Measurements from ENCODE around the gene MRPS7. TPM values are rescaled to one million over a fixed set of nuclear protein-coding genes. Genes with fewer than 3 reads are reported as not detected.
A peak's percentile ranks its signal among the peaks of the same experiment; 100 is the strongest.
"Not testable (repeated sequence)": the region's sequence is repeated elsewhere in the genome, so short reads cannot be mapped to it uniquely, and the experiment has no call there.

MRPS7 gene
- total RNA-seq, 1 donor from 2014 or later = 121 TPM

- Mint-ChIP-seq H3K27me3 (no peaks in the 10 kb centered on the region), H3K9me3 (no peaks in the 10 kb centered on the region), H3K27ac (peak overlapping the region; percentile 87), H3K4me1 (peaks cover 32% of the 10 kb centered on the region), H3K36me3 (ENCODE audit: low read depth) (peaks cover 45% of the 10 kb centered on the region), H3K4me3 (peak overlapping the region; percentile 89)
- peak; percentile 97 for DNase-seq
- intact Hi-C loops (cut with micrococcal nuclease) = loop anchor here (1.0 kb wide), 2 partner anchors 18 to 141 kb away; partner anchors contain the start of gene SLC25A19
These were observed 9.7 kb downstream of the MRPS7 start for GRCh38 chr17:75271233-75271954.

GRCh38 chr17:75271955-75272847, 10.5 kb downstream of the MRPS7 start:
- peaks cover 30% of the 10 kb centered on the region for H3K4me1 Mint-ChIP-seq
- H3K4me3 Mint-ChIP-seq = peak overlapping the region; percentile 89
- H3K36me3 Mint-ChIP-seq (ENCODE audit: low read depth) = peaks cover 41% of the 10 kb centered on the region
- H3K27me3 Mint-ChIP-seq = no peaks in the 10 kb centered on the region
- no peak for DNase-seq
- intact Hi-C loops (cut with micrococcal nuclease) = loop anchor here (1.0 kb wide), 2 partner anchors 17 to 140 kb away; partner anchors contain the start of gene SLC25A19
- H3K9me3 Mint-ChIP-seq = no peaks in the 10 kb centered on the region
- peak overlapping the region; percentile 87 for H3K27ac Mint-ChIP-seq

GRCh38 chr17:75272848-75273184, 11.1 kb downstream of the MRPS7 start:
- peak overlapping the region; percentile 69 for H3K27ac Mint-ChIP-seq
- H3K36me3 Mint-ChIP-seq (ENCODE audit: low read depth) = peaks cover 42% of the 10 kb centered on the region
- H3K27me3 Mint-ChIP-seq = no peaks in the 10 kb centered on the region
- intact Hi-C loops (cut with micrococcal nuclease) = no loop called here
- no peak for DNase-seq
- no peaks in the 10 kb centered on the region for H3K9me3 Mint-ChIP-seq
- peaks cover 30% of the 10 kb centered on the region for H3K4me1 Mint-ChIP-seq
- peak overlapping the region; percentile 89 for H3K4me3 Mint-ChIP-seq

- no peaks in the 10 kb centered on the region for H3K9me3 Mint-ChIP-seq
- peaks cover 47% of the 10 kb centered on the region for H3K36me3 Mint-ChIP-seq (ENCODE audit: low read depth)
- intact Hi-C loops (cut with micrococcal nuclease) = no loop called here
- H3K27ac Mint-ChIP-seq = peak overlapping the region; percentile 36
- H3K4me1 Mint-ChIP-seq = peaks cover 28% of the 10 kb centered on the region
- H3K27me3 Mint-ChIP-seq = no peaks in the 10 kb centered on the region
- DNase-seq = no peak
- peak overlapping the region; percentile 41 for H3K4me3 Mint-ChIP-seq
These were observed 12.5 kb downstream of the MRPS7 start for GRCh38 chr17:75273977-75274708.

GRCh38 chr17:75277664-75278071, 16.0 kb downstream of the MRPS7 start:
- intact Hi-C loops (cut with micrococcal nuclease) = no loop called here
- H3K36me3 Mint-ChIP-seq (ENCODE audit: low read depth) = peaks cover 49% of the 10 kb centered on the region
- no peak overlapping the region for H3K27ac Mint-ChIP-seq
- no peaks in the 10 kb centered on the region for H3K27me3 Mint-ChIP-seq
- no peak overlapping the region for H3K4me3 Mint-ChIP-seq
- DNase-seq = no peak
- H3K9me3 Mint-ChIP-seq = no peaks in the 10 kb centered on the region
- H3K4me1 Mint-ChIP-seq = peaks cover 13% of the 10 kb centered on the region

- DNase-seq; H3K4me1 Mint-ChIP-seq; H3K9me3 Mint-ChIP-seq; intact Hi-C loops (cut with micrococcal nuclease); H3K4me3 Mint-ChIP-seq; H3K27ac Mint-ChIP-seq; H3K27me3 Mint-ChIP-seq: not testable (repeated sequence)
- H3K36me3 Mint-ChIP-seq (ENCODE audit: low read depth) = peaks cover 45% of the 10 kb centered on the region
These were observed 18.5 kb downstream of the MRPS7 start for GRCh38 chr17:75280189-75280588.

- no peak overlapping the region for H3K4me3 Mint-ChIP-seq
- H3K4me1 Mint-ChIP-seq = peaks cover 18% of the 10 kb centered on the region
- no peaks in the 10 kb centered on the region for H3K27me3 Mint-ChIP-seq
- no peaks in the 10 kb centered on the region for H3K9me3 Mint-ChIP-seq
- intact Hi-C loops (cut with micrococcal nuclease) = no loop called here
- no peak for DNase-seq
- H3K27ac Mint-ChIP-seq = no peak overlapping the region
- H3K36me3 Mint-ChIP-seq (ENCODE audit: low read depth) = peaks cover 48% of the 10 kb centered on the region
These were observed 23.4 kb downstream of the MRPS7 start for GRCh38 chr17:75285123-75285522.

GRCh38 chr17:75287221-75287620, 25.5 kb downstream of the MRPS7 start:
- peaks cover 42% of the 10 kb centered on the region for H3K36me3 Mint-ChIP-seq (ENCODE audit: low read depth)
- H3K4me1 Mint-ChIP-seq = peaks cover 19% of the 10 kb centered on the region
- H3K27ac Mint-ChIP-seq = no peak overlapping the region
- intact Hi-C loops (cut with micrococcal nuclease) = no loop called here
- H3K4me3 Mint-ChIP-seq = peak overlapping the region; percentile 100
- no peak for DNase-seq
- no peaks in the 10 kb centered on the region for H3K9me3 Mint-ChIP-seq
- no peaks in the 10 kb centered on the region for H3K27me3 Mint-ChIP-seq

GRCh38 chr17:75288359-75288758, 26.7 kb downstream of the MRPS7 start:
- no peak for DNase-seq
- Mint-ChIP-seq H3K36me3 (ENCODE audit: low read depth) (peaks cover 38% of the 10 kb centered on the region), H3K27ac (peak overlapping the region; percentile 100), H3K4me3 (peak overlapping the region; percentile 100), H3K9me3 (no peaks in the 10 kb centered on the region), H3K4me1 (peaks cover 18% of the 10 kb centered on the region), H3K27me3 (no peaks in the 10 kb centered on the region)
- intact Hi-C loops (cut with micrococcal nuclease) = loop anchor here (2.0 kb wide), 1 partner anchor 34 kb away; no protein-coding TSS in a partner anchor

GRCh38 chr17:75288770-75289114, 27.1 kb downstream of the MRPS7 start:
- Mint-ChIP-seq H3K9me3 (no peaks in the 10 kb centered on the region), H3K4me3 (peak overlapping the region; percentile 100), H3K27ac (peak overlapping the region; percentile 100), H3K27me3 (no peaks in the 10 kb centered on the region), H3K36me3 (ENCODE audit: low read depth) (peaks cover 35% of the 10 kb centered on the region), H3K4me1 (peaks cover 17% of the 10 kb centered on the region)
- intact Hi-C loops (cut with micrococcal nuclease) = loop anchor here (1.0 to 2.0 kb wide), 6 partner anchors 9 to 116 kb away; partner anchors contain the start of genes GGA3, MIF4GD and MRPS7
- DNase-seq = peak; percentile 85

GRCh38 chr17:75289115-75289831, 27.6 kb downstream of the MRPS7 start, which contains the start of gene SLC25A19:
Gene SLC25A19, minus strand, starts transcription at chr17:75289433. Its CDS starts 2,669 bp downstream, at chr17:75286764.
- no peaks in the 10 kb centered on the region for H3K27me3 Mint-ChIP-seq
- H3K4me3 Mint-ChIP-seq = peak within 1 kb of the TSS; percentile 100
- no peaks in the 10 kb centered on the region for H3K9me3 Mint-ChIP-seq
- peaks cover 31% of the 10 kb centered on the region for H3K36me3 Mint-ChIP-seq (ENCODE audit: low read depth)
- peaks cover 19% of the 10 kb centered on the region for H3K4me1 Mint-ChIP-seq
- intact Hi-C loops (cut with micrococcal nuclease) = loop anchor here (1.0 to 2.0 kb wide), 6 partner anchors 8 to 115 kb away; partner anchors contain the start of genes GGA3, MIF4GD and MRPS7
- DNase-seq = peak; percentile 99
- peak within 1 kb of the TSS; percentile 100 for H3K27ac Mint-ChIP-seq

- H3K27ac Mint-ChIP-seq = peak overlapping the region; percentile 100
- intact Hi-C loops (cut with micrococcal nuclease) = loop anchor here (1.0 to 10.0 kb wide), 8 partner anchors 7 to 225 kb away; partner anchors contain the start of genes CASKIN2, GGA3, MIF4GD and MRPS7
- peaks cover 30% of the 10 kb centered on the region for H3K36me3 Mint-ChIP-seq (ENCODE audit: low read depth)
- peak overlapping the region; percentile 100 for H3K4me3 Mint-ChIP-seq
- no peaks in the 10 kb centered on the region for H3K9me3 Mint-ChIP-seq
- peak; percentile 87 for DNase-seq
- H3K27me3 Mint-ChIP-seq = no peaks in the 10 kb centered on the region
- H3K4me1 Mint-ChIP-seq = peaks cover 21% of the 10 kb centered on the region
These were observed 28.2 kb downstream of the MRPS7 start for GRCh38 chr17:75289832-75290337.
